Ascending aorta (tissue), 2 donors: Measurements from ENCODE around the gene LRRC74B. TPM values are rescaled to one million over a fixed set of nuclear protein-coding genes. Genes with fewer than 3 reads are reported as not detected.

Experiments used
- DNase-seq, 2 donors: peaks; one replicate each; pipeline ENCODE4 v3.0.0-alpha.2; 2019; ENCODE audit warnings: low spot score in 2 of 2
- H3K27ac ChIP-seq, 2 donors: fragments of 200-600 bp; sonication (generic); one replicate each; pipeline ENCODE4 v1.5.1; 2016 to 2017; ENCODE audit warnings: mild to moderate bottlenecking in 1 of 2
- H3K27me3 ChIP-seq: fragments of 200-600 bp; sonication (generic); one replicate; pipeline ENCODE4 v1.5.1; 2017
- H3K36me3 ChIP-seq, 2 donors: fragments of 200-600 bp; sonication (generic); one replicate each; pipeline ENCODE4 v1.5.1; 2016
- H3K4me1 ChIP-seq, 2 donors: fragments of 200-600 bp; sonication (generic); one replicate each; pipeline ENCODE4 v1.5.1; 2016 to 2017; ENCODE audit warnings: mild to moderate bottlenecking in 1 of 2
- H3K4me3 ChIP-seq, 2 donors: fragments of 200-600 bp; sonication (generic); one replicate each; pipeline ENCODE4 v1.5.1; 2016 to 2017; ENCODE audit warnings: mild to moderate bottlenecking in 1 of 2
- H3K9me3 ChIP-seq, 2 donors: fragments of 200-600 bp; sonication (generic); one replicate each; pipeline ENCODE4 v1.5.1; 2016
- intact Hi-C: fragments of 100-400 bp; cut with DNase I; formaldehyde crosslinking; loops from one replicate; pipeline ENCODE4 v1.15.1; 2023
- total RNA-seq: library from RNA; depleted of rRNA; stranded (reverse); fragments of >200 nt; gene quantifications from one replicate; pipeline ENCODE4 v1.1.0, GENCODE V29; 2016
- TF ChIP-seq, protein P1 (sequence below), 3 experiments: fragments of 200-600 bp in 2 of 3; fragments of 450-650 bp in 1 of 3; sonication (generic) in 2 of 3; IDR thresholded peaks; one replicate each; pipeline ENCODE4 v1.5.1; 2016 to 2019; ENCODE audit warnings: antibody characterized with exemption in 3 of 3, mild to moderate bottlenecking in 1 of 3, moderate library complexity in 1 of 3

Gene LRRC74B
- total RNA-seq, 1 donor from 2014 or later, result 2.6 TPM

DNA sequence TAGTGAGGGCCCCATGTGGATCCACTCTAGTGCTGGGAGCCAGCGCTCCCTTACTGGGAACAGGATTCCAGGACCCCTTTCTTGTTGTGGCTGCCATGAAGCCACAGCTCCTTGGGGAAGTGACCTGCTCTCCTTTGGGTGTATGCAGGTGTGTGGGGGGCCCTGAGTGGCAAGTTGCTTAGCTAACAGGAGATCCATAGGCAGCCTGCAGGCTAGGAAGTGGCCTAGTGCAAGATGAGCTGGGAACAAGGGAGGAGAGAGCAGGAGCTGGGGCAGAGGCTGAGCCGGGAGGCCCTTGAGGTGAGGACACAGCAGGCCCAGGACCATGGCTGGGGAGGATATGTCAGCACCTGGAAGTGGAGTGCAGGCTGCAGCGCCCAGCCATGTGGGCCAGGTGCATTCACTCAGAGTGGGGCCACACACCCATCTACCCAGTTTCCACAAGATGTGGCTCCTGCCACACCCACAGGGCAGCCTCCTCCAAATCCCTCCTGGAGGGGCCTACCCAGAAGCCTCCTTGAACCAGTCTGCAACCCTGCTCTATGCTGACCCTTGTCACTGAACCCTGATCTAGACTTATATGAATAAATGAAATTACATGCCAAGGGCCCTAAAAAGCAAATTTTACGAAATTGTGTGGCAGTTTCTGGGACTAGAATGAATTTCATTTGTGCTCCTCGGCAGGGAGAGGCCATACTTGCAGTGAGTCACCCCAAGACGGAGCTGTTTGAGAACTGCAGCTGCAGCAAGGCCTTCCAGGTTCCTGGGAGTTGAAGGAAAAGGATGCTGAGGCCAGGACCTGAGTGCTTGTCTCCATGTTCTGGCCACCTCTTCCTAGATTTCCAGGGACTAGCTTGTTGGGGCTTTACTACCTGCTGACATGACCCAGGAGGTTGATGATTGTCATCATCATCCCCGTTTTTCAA lies 47.1 kb upstream of the LRRC74B start:
- Histone ChIP-seq H3K27ac (no peak overlapping the region), H3K36me3 (peaks cover 24 to 59% of the 10 kb centered on the region in 2 donors), H3K9me3 (no peaks in the 10 kb centered on the region), H3K4me3 (no peak overlapping the region), H3K27me3 (no peaks in the 10 kb centered on the region), H3K4me1 (peaks cover 12 to 27% of the 10 kb centered on the region in 2 donors)
- TF ChIP-seq, protein P1, sequence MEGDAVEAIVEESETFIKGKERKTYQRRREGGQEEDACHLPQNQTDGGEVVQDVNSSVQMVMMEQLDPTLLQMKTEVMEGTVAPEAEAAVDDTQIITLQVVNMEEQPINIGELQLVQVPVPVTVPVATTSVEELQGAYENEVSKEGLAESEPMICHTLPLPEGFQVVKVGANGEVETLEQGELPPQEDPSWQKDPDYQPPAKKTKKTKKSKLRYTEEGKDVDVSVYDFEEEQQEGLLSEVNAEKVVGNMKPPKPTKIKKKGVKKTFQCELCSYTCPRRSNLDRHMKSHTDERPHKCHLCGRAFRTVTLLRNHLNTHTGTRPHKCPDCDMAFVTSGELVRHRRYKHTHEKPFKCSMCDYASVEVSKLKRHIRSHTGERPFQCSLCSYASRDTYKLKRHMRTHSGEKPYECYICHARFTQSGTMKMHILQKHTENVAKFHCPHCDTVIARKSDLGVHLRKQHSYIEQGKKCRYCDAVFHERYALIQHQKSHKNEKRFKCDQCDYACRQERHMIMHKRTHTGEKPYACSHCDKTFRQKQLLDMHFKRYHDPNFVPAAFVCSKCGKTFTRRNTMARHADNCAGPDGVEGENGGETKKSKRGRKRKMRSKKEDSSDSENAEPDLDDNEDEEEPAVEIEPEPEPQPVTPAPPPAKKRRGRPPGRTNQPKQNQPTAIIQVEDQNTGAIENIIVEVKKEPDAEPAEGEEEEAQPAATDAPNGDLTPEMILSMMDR (IDR thresholded peaks at IDR 0.05), result no peak
- intact Hi-C loops, result no loop called here
- DNase-seq, result no peak

DNA sequence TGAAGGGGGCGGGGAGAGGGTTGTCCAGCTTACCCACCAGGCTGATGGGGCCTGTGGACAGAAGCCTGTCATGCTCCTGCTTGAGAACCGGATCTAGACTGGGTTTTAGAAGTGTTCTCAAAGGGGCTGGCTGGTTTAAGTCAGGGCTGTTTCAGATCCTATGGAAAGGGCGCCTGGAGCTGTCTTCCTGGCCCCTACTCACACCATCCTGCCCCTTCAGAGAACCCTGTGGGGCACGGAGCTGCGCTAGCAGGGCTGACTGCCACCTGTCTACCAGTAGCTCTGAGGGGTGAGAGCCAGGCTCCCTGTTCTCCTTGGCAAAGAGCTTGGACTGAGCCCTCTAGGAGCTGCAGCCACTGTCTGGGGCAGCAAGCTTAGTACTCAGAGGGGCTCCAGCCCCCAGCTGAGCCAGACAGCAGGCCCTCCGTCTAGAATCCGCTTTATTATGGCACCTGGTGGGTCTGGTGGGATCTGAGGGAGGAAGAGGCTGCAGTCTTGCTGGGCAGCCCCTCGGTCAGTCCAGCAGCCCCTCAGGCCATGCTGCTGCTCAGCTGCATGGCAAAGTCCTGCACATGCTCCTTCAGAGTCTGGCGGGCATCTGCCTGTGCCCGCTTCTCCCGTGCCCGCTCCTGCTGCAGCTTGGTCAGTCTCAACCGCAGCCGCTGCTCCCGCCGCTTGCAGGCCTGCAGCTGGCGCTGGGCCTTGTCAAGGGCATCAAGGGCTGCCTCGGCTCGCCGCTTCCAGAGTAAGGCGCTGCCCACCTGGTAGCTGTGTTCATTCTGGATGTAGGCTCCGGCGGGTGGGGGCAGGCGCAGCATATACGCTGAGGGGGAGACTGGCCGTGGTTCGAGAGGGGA lies 46.2 kb upstream of the LRRC74B start:
- Histone ChIP-seq H3K4me3 (peak overlapping the region in 1 of 2 donors; percentile 94), H3K27ac (peak overlapping the region in 1 of 2 donors; percentile 98), H3K4me1 (peaks cover 13 to 30% of the 10 kb centered on the region in 2 donors), H3K27me3 (no peaks in the 10 kb centered on the region), H3K9me3 (no peaks in the 10 kb centered on the region), H3K36me3 (peaks cover 19 to 51% of the 10 kb centered on the region in 2 donors)
- TF ChIP-seq, protein P1 (IDR thresholded peaks at IDR 0.05), result no peak
- intact Hi-C loops, result loop anchor here (10.0 kb wide), 1 partner anchor 85 kb away; the partner anchor contains the start of gene CRKL
- DNase-seq, result no peak

DNA sequence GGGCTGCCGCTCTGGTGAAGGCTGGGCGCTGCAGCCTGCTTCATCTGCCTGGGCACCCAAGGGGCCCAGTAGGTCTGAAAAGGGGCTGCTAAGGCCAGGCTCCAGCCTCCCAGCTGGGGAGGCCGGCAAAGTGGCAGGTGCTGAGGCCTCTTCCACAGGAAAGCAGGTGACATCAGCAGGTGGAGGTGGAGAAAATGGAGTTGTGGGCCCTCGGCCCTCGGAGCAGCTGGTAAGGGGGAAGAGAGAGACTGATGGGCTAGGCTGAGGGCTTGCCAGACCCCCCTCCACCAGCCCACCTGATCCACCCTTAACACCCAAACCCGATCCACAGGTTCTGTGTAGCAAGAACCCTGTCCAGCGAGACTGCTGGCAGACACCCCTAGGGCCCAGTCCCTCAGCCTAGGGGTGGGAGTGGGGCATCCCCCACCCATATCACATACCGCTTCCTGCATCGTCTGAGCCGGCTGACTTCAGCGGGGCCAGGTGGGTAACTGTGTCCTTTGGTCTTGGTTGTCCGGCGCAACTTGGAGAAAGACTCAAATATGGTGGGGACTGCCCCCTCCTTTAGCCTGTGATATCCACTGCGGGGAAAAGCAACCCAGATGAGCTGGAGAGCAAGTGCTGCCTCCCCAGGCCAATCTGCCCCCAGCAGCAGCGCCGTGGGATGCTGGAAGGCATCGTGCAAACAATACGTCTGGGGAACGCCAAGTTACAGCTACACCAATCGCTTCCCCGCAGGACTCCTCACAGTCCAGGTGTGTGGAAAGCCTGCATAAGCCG lies 45.3 kb upstream of the LRRC74B start:
- peak overlapping the region; percentile 97 to 98 for H3K27ac ChIP-seq
- peak overlapping the region; percentile 70 to 94 for H3K4me3 ChIP-seq
- H3K4me1 ChIP-seq, result peaks cover 13 to 30% of the 10 kb centered on the region in 2 donors
- intact Hi-C loops, result loop anchor here (10.0 kb wide), 1 partner anchor 86 kb away; the partner anchor contains the start of gene CRKL
- no peaks in the 10 kb centered on the region for H3K27me3 ChIP-seq
- H3K36me3 ChIP-seq, result peaks cover 19 to 43% of the 10 kb centered on the region in 2 donors
- DNase-seq, result no peak
- TF ChIP-seq, protein P1 (IDR thresholded peaks at IDR 0.05), result no peak
- H3K9me3 ChIP-seq, result no peaks in the 10 kb centered on the region

DNA sequence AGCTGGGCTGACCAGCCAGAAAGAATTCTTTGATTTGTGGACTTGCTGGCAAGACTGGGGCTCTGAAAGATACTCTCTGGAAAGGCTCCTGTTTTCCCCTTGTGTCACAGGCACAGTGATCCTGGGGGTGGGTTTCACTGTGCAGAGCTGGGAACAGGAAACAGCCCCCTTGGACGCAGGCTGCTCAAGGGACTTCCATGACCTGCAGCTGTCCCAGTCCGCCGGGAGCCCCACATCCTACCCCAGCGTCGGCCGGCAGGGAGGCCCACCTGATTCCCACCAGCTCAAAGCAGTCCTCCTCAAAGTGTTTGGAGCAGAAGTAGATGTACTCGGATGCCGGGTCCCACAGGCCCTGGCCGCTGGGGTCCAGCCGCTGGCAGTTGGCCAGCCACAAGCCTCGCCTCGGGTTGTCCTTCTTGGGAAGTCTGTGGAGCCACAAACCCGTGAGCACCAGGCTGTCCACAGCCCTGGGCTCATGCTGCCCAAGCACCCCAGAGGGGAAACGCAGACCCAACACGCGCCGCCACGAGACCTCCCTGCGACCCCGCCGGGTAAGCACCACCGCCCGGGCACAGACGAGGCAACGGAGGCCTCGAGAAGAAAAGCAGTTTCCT lies 44.7 kb upstream of the LRRC74B start:
- TF ChIP-seq, protein P1 (IDR thresholded peaks at IDR 0.05), result no peak
- peak overlapping the region; percentile 70 to 94 for H3K4me3 ChIP-seq
- H3K4me1 ChIP-seq, result peaks cover 13 to 30% of the 10 kb centered on the region in 2 donors
- H3K27ac ChIP-seq, result peak overlapping the region; percentile 97 to 98
- DNase-seq, result no peak
- H3K27me3 ChIP-seq, result no peaks in the 10 kb centered on the region
- intact Hi-C loops, result loop anchor here (1.0 to 10.0 kb wide), 2 partner anchors 13 to 86 kb away; partner anchors contain the start of gene CRKL
- peaks cover 16 to 36% of the 10 kb centered on the region in 2 donors for H3K36me3 ChIP-seq
- no peaks in the 10 kb centered on the region for H3K9me3 ChIP-seq
